SK-N-SH (cell line): ENCODE data around the gene NME5. TPM values are rescaled to one million over a fixed set of nuclear protein-coding genes. Genes with fewer than 3 reads are reported as not detected.
"Not testable (repeated sequence)": the region's sequence is repeated elsewhere in the genome, so short reads cannot be mapped to it uniquely, and the experiment has no call there.

Experiments used
- CTCF ChIA-PET: fragments of 300-600, 350-600 bp; formaldehyde crosslinking; extraction: SDS; loops from one replicate; lab custom pipeline; 2021; lab: Yijun Ruan, JAX
- POLR2A ChIA-PET: fragments of 350-600 bp; sonication (Branson Sonifier 250); formaldehyde crosslinking; extraction: SDS; loops from one replicate; lab custom pipeline; 2020; ENCODE audit warnings: antibody characterized with exemption, inconsistent platforms; lab: Yijun Ruan, JAX
- DNase-seq: peaks from one replicate; pipeline ENCODE4 v3.0.0; 2012
- H2AFZ ChIP-seq: fragments of 200-600 bp; sonication (generic); 2 replicates; pipeline ENCODE4 v1.8.1; 2016; ENCODE audit warnings: antibody characterized with exemption, mild to moderate bottlenecking, low read depth
- H3F3A ChIP-seq: fragments of 200-600 bp; sonication (generic); replicated peaks from 2 replicates; pipeline ENCODE3; 2016; ENCODE audit warnings: antibody characterized with exemption, mild to moderate bottlenecking; ENCODE audit not compliant: insufficient read depth
- H3K27ac ChIP-seq, 2 experiments: fragments of 200-500 bp in 1 of 2; fragments of 200-600 bp in 1 of 2; sonication (Bioruptor generic) in 1 of 2; sonication (generic), shearing (Covaris generic) in 1 of 2; 2 replicates each; pipeline versions ENCODE4 v1.5.1 to v1.6.1; 2014 to 2016; ENCODE audit warnings: low read depth in 2 of 2, inconsistent platforms in 1 of 2, low read length in 1 of 2, mild to moderate bottlenecking in 1 of 2, mixed read lengths in 1 of 2
- H3K27me3 ChIP-seq: fragments of 200-600 bp; sonication (generic), shearing (Covaris generic); 2 replicates; pipeline ENCODE4 v1.6.1; 2016; ENCODE audit warnings: mixed run types; ENCODE audit not compliant: insufficient read depth
- H3K36me3 ChIP-seq, 2 experiments: fragments of 200-500 bp in 1 of 2; fragments of 200-600 bp in 1 of 2; sonication (Bioruptor generic) in 1 of 2; sonication (generic) in 1 of 2; replicated peaks in 1 of 2; 2 replicates each; pipeline versions ENCODE3 to v1.5.1; 2014 to 2016; ENCODE audit warnings: low read length in 1 of 2, mild to moderate bottlenecking in 1 of 2; ENCODE audit not compliant: insufficient read depth in 2 of 2, control insufficient read depth in 1 of 2
- H3K4me1 ChIP-seq, 2 experiments: fragments of 200-500 bp in 1 of 2; fragments of 200-600 bp in 1 of 2; sonication (Bioruptor generic) in 1 of 2; sonication (generic), shearing (Covaris generic) in 1 of 2; 2 replicates each; pipeline versions ENCODE4 v1.5.1 to v1.6.1; 2014 to 2016; ENCODE audit warnings: low read depth in 1 of 2, low read length in 1 of 2, mixed run types in 1 of 2; ENCODE audit not compliant: insufficient read depth in 2 of 2, control insufficient read depth in 1 of 2
- H3K4me2 ChIP-seq: fragments of 200-600 bp; sonication (generic), shearing (Covaris generic); 2 replicates; pipeline ENCODE4 v1.6.1; 2017; ENCODE audit warnings: mixed run types
- H3K4me3 ChIP-seq, 2 experiments: fragments of 200-500 bp in 1 of 2; fragments of 200-600 bp in 1 of 2; sonication (Bioruptor generic) in 1 of 2; sonication (generic), shearing (Covaris generic) in 1 of 2; 2 replicates each; pipeline versions ENCODE4 v1.5.1 to v1.8.1; 2014 to 2016; ENCODE audit warnings: low read depth in 2 of 2, inconsistent platforms in 1 of 2, low read length in 1 of 2, mild to moderate bottlenecking in 1 of 2, mixed read lengths in 1 of 2, moderate library complexity in 1 of 2
- H3K79me2 ChIP-seq: fragments of 200-600 bp; sonication (generic); 2 replicates; pipeline ENCODE4 v1.8.1; 2017; ENCODE audit warnings: mild to moderate bottlenecking; ENCODE audit not compliant: insufficient read depth
- H3K9ac ChIP-seq: fragments of 200-600 bp; sonication (generic); 2 replicates; pipeline ENCODE4 v1.6.1; 2017; ENCODE audit warnings: mixed run types
- H3K9me2 ChIP-seq: fragments of 200-600 bp; sonication (generic); 2 replicates; pipeline ENCODE4 v1.6.1; 2017; ENCODE audit warnings: mixed run types
- H3K9me3 ChIP-seq: fragments of 200-600 bp; sonication (generic); 2 replicates; pipeline ENCODE4 v1.6.1; 2017; ENCODE audit warnings: mixed run types, mild to moderate bottlenecking, moderate library complexity
- H4K20me1 ChIP-seq: fragments of 200-600 bp; sonication (generic); 2 replicates; pipeline ENCODE4 v1.6.1; 2017; ENCODE audit warnings: mild to moderate bottlenecking, mixed run types; ENCODE audit not compliant: insufficient read depth
- FOSL2 ChIP-seq: IDR thresholded peaks from 2 replicates; pipeline ENCODE4 v1.4.0; 2012; ENCODE audit warnings: low read depth, mild to moderate bottlenecking, moderate library complexity, borderline replicate concordance
- FOXJ3 ChIP-seq: sonication (generic); formaldehyde crosslinking; IDR thresholded peaks from 2 replicates; pipeline ENCODE4 v1.5.1; 2020; ENCODE audit warnings: mild to moderate bottlenecking, missing genetic modification reagents
- IRF3 ChIP-seq: fragments of 150-350 bp; IDR thresholded peaks from 2 replicates; pipeline ENCODE4 v1.6.1; 2016; ENCODE audit warnings: mild to moderate bottlenecking, low read depth, low read length
- JUND ChIP-seq: IDR thresholded peaks from 2 replicates; pipeline ENCODE4 v1.4.0; 2012
- MAX ChIP-seq: IDR thresholded peaks from 2 replicates; pipeline ENCODE4 v1.4.0; 2012; ENCODE audit warnings: low read depth
- MEF2A ChIP-seq: IDR thresholded peaks from 2 replicates; pipeline ENCODE4 v1.4.0; 2012; ENCODE audit warnings: low read depth, borderline replicate concordance
- MXI1 ChIP-seq: IDR thresholded peaks from 2 replicates; pipeline ENCODE4 v1.6.1; 2012; ENCODE audit warnings: mild to moderate bottlenecking, low read depth, low read length, improper control_type of control experiment
- NFIC ChIP-seq: IDR thresholded peaks from 2 replicates; pipeline ENCODE4 v1.4.0; 2012; ENCODE audit warnings: borderline replicate concordance
- PBX3 ChIP-seq: IDR thresholded peaks from 2 replicates; pipeline ENCODE4; 2012
- POLR2AphosphoS5 ChIP-seq: IDR thresholded peaks from 2 replicates; pipeline ENCODE4 v1.6.1; 2012; ENCODE audit warnings: low read depth, low read length
- RCOR1 ChIP-seq: fragments of 150-350 bp; IDR thresholded peaks from 2 replicates; pipeline ENCODE4 v1.6.1; 2017; ENCODE audit warnings: antibody characterized with exemption, low read length
- RFX5 ChIP-seq: IDR thresholded peaks from 2 replicates; pipeline ENCODE4 v1.6.1; 2012; ENCODE audit warnings: mild to moderate bottlenecking, improper control_type of control experiment, low read length
- SIN3A ChIP-seq: IDR thresholded peaks from 2 replicates; pipeline ENCODE4 v1.6.1; 2012; ENCODE audit warnings: low read depth, mild to moderate bottlenecking, low read length, moderate library complexity, borderline replicate concordance
- TAF1 ChIP-seq: IDR thresholded peaks from 2 replicates; pipeline ENCODE4 v1.6.1; 2012; ENCODE audit warnings: low read depth, mild to moderate bottlenecking, low read length, moderate library complexity, borderline replicate concordance
- TEAD4 ChIP-seq: IDR thresholded peaks from 2 replicates; pipeline ENCODE4 v1.4.0; 2012; ENCODE audit warnings: mild to moderate bottlenecking, borderline replicate concordance; ENCODE audit not compliant: insufficient read depth
- USF2 ChIP-seq: fragments of 150-350 bp; IDR thresholded peaks from 2 replicates; pipeline ENCODE4 v1.6.1; 2017; ENCODE audit warnings: antibody characterized with exemption, low read length, low read depth, borderline replicate concordance
- WGBS: methylation state at CpG from one replicate; pipeline ENCODE4 v1.1.6; 2017; ENCODE audit warnings: low lambda C conversion rate; 5-methylcytosine and 5-hydroxymethylcytosine counted together
- polyA plus RNA-seq, 3 experiments: library from polyadenylated mRNA; depleted of rRNA; stranded (reverse); fragments of >200 nt; gene quantifications; 2 replicates each; pipeline ENCODE4 v1.2.3, GENCODE V29; 2012

NME5 gene
- polyA plus RNA-seq, 1 of the 3 experiments (the other 2 are of a cell fraction): 3.7 TPM

- no peaks in the 10 kb centered on the region for H3K9me3 ChIP-seq
- no peak overlapping the region for H3K4me2 ChIP-seq
- H3K4me1 ChIP-seq: no peaks in the 10 kb centered on the region
- H3K4me3 ChIP-seq: no peak overlapping the region
- H2AFZ ChIP-seq: peak overlapping the region; percentile 84; the same call in 1 of the 2 replicates
- no peaks in the 10 kb centered on the region for H3K9me2 ChIP-seq
- H4K20me1 ChIP-seq: no peaks in the 10 kb centered on the region
- H3K27ac ChIP-seq: no peak overlapping the region; a peak in 1 of 4 replicates
- DNase-seq: no peak
- WGBS: 15% methylated on average over 1 of the region's 1 CpG
- H3K36me3 ChIP-seq: no peaks in the 10 kb centered on the region
- TF ChIP-seq SIN3A (peak; percentile 17; the same call in 1 of the 2 replicates), IRF3 (no peak)
- TF ChIP-seq, all 33 proteins: peak for 1
- Histone ChIP-seq H3K9ac (no peak overlapping the region), H3K79me2 (no peaks in the 10 kb centered on the region), H3F3A (peaks cover 7% of the 10 kb centered on the region), H3K27me3 (no peaks in the 10 kb centered on the region)
- ChIA-PET POLR2A (interaction anchor here (1.0 kb wide), 1 partner anchor 10 kb away, joined by 3 read pairs; the partner anchor contains the start of gene NME5), CTCF (interaction anchor here (1.6 to 4.8 kb wide), 2 partner anchors 15 to 72 kb away, joined by 6 to 19 read pairs; no protein-coding TSS in a partner anchor)
Measured at GRCh38 chr5:138148811-138149210, 9.6 kb upstream of the NME5 start.

GRCh38 chr5:138143578-138143977, 4.3 kb upstream of the NME5 start:
- H4K20me1 ChIP-seq, H3K4me3 ChIP-seq, H3K9me2 ChIP-seq, H3K27ac ChIP-seq, H3K9ac ChIP-seq, H3K27me3 ChIP-seq, H3K9me3 ChIP-seq, H3K4me1 ChIP-seq, DNase-seq, H2AFZ ChIP-seq, H3F3A ChIP-seq, H3K4me2 ChIP-seq, H3K36me3 ChIP-seq, H3K79me2 ChIP-seq, POLR2A ChIA-PET: not testable (repeated sequence)
- CTCF ChIA-PET: interaction anchor here (1.3 to 2.3 kb wide), 4 partner anchors 10 to 108 kb away, joined by 4 to 12 read pairs (median 6); no protein-coding TSS in a partner anchor
- 77% methylated on average over 6 of the region's 6 CpGs for WGBS

GRCh38 chr5:138141734-138142133, 2.5 kb upstream of the NME5 start:
- POLR2A ChIA-PET: no interaction called here
- WGBS: 50% methylated on average over 1 of the region's 1 CpG
- Histone ChIP-seq H2AFZ (0 out of 2 replicates have a peak overlapping the region, but pooled peaks have one; percentile 14), H3K27ac (no peak overlapping the region), H3F3A (peaks cover 9% of the 10 kb centered on the region), H3K79me2 (no peaks in the 10 kb centered on the region), H3K4me2 (no peak overlapping the region), H4K20me1 (no peaks in the 10 kb centered on the region), H3K4me3 (no peak overlapping the region), H3K4me1 (no peaks in the 10 kb centered on the region), H3K36me3 (no peaks in the 10 kb centered on the region)
- DNase-seq: no peak
- no peak for TF ChIP-seq MAX
- TF ChIP-seq FOSL2: no peak
- no peak for TF ChIP-seq USF2
- no peak for TF ChIP-seq IRF3
- TF ChIP-seq RCOR1: no peak
- no peak for TF ChIP-seq RFX5
- no peak for TF ChIP-seq TAF1
- no peak for TF ChIP-seq JUND
- no peak for TF ChIP-seq MXI1
- TF ChIP-seq FOXJ3 (CRISPR knock-in tag): no peak
- no peak for TF ChIP-seq MEF2A
- TF ChIP-seq PBX3: no peak
- no peak for TF ChIP-seq TEAD4
- no peak for TF ChIP-seq NFIC
- no peak for TF ChIP-seq POLR2AphosphoS5
- TF ChIP-seq, all 33 proteins: peak for 0
- Histone ChIP-seq H3K9me3 (no peaks in the 10 kb centered on the region), H3K9me2 (no peaks in the 10 kb centered on the region), H3K9ac (no peak overlapping the region), H3K27me3 (no peaks in the 10 kb centered on the region)
- CTCF ChIA-PET: interaction anchor here (0.7 to 2.3 kb wide), 3 partner anchors 8 to 38 kb away, joined by 3 to 5 read pairs (median 4); no protein-coding TSS in a partner anchor
